Measurements from ENCODE around the gene GNA12.

The GNA12 gene

DNA sequence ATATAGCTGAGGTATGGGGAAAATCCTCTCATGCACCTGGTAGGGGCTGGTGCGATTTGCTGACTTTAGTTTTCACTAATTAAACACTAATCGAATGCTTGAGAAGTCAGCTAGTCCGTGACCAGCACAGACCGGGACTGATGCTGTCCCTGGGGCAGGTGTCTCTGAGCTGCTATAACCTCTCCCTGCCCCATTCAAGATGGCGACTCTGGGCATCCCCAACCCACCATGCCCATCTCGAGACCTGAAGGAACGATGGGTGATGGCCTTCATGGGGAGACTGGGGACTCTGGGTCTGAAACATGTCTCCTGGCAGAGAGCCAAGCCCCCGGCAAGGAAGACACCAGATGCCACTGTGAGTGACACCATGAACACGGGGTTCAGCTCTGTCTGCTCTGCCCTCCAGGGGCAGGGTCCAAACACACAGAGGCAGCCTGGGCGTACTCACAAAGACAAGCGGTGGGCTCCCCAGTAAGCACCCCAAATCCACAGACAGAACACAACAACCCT lies 57.4 kb downstream of the GNA12 start:
- TF ChIP-seq, protein P1, sequence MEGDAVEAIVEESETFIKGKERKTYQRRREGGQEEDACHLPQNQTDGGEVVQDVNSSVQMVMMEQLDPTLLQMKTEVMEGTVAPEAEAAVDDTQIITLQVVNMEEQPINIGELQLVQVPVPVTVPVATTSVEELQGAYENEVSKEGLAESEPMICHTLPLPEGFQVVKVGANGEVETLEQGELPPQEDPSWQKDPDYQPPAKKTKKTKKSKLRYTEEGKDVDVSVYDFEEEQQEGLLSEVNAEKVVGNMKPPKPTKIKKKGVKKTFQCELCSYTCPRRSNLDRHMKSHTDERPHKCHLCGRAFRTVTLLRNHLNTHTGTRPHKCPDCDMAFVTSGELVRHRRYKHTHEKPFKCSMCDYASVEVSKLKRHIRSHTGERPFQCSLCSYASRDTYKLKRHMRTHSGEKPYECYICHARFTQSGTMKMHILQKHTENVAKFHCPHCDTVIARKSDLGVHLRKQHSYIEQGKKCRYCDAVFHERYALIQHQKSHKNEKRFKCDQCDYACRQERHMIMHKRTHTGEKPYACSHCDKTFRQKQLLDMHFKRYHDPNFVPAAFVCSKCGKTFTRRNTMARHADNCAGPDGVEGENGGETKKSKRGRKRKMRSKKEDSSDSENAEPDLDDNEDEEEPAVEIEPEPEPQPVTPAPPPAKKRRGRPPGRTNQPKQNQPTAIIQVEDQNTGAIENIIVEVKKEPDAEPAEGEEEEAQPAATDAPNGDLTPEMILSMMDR (IDR thresholded peaks at IDR 0.05; ENCODE audit: low read depth, low read length), result no peak
- Histone ChIP-seq H3K4me3 (ENCODE audit: low read depth, low read length) (no peak overlapping the region), H3K4me1 (peaks cover 20% of the 10 kb centered on the region), H3K27me3 (no peaks in the 10 kb centered on the region), H3K9me3 (no peaks in the 10 kb centered on the region), H3K36me3 (peaks cover 2% of the 10 kb centered on the region)
- peak; percentile 42 for DNase-seq

- Histone ChIP-seq H3K27me3 (no peaks in the 10 kb centered on the region), H3K4me1 (peaks cover 7% of the 10 kb centered on the region), H3K9me3 (no peaks in the 10 kb centered on the region), H3K36me3 (peaks cover 2% of the 10 kb centered on the region; the same call in 1 of the 2 replicates), H3K4me3 (ENCODE audit: low read depth, low read length) (no peak overlapping the region)
- no peak for DNase-seq
- TF ChIP-seq, protein P1 (IDR thresholded peaks at IDR 0.05; ENCODE audit: low read depth, low read length), result no peak
Observed at GRCh38 chr7:2785071-2785500, 59.0 kb downstream of the GNA12 start.

DNA sequence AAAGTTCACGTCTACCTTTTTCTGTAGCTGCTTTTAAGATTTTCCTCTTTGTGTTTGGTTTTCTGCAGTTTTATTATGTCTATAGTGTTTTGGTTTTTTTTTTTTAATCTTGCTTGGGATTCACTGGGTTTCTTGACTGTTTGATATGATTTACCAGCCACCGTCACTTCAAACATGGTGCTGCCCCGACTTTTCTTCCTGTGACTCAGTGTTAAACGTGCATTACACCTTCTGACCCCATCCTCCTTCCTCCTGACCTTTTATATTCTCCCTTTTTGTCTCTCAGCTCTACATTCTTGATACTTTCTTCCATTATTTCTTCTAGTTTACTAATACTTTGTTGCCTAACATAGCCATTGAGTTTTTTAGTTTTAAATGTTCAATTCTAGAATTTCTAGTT lies 61.5 kb downstream of the GNA12 start:
- Histone ChIP-seq H3K27me3 (no peaks in the 10 kb centered on the region), H3K4me1 (no peaks in the 10 kb centered on the region), H3K9me3 (no peaks in the 10 kb centered on the region), H3K4me3 (ENCODE audit: low read depth, low read length) (no peak overlapping the region), H3K36me3 (no peaks in the 10 kb centered on the region; the same call in 1 of the 2 replicates)
- no peak for DNase-seq
- TF ChIP-seq, protein P1 (IDR thresholded peaks at IDR 0.05; ENCODE audit: low read depth, low read length), result no peak

DNA sequence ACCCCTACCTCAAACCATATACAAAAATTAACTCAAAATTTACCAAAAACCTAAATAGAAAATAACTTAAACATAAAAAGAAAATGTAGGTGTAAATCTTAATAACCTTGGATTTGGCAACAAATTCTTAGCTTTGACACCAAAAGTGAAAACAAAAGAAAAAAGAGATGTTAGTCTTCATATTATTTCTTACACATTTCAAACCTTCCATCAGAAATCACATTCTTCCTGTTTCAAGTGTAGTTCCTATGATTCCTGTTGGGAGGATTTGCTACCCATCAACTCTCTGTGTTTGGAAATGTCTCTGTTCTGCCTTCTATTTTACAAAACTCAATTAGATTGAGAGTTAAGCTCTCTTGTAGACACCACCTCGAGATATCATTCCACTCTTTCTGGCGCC lies 62.0 kb downstream of the GNA12 start:
- H3K27me3 ChIP-seq, result no peaks in the 10 kb centered on the region
- DNase-seq, result no peak
- H3K9me3 ChIP-seq, result no peaks in the 10 kb centered on the region
- no peaks in the 10 kb centered on the region for H3K4me1 ChIP-seq
- H3K4me3 ChIP-seq (ENCODE audit: low read depth, low read length), result no peak overlapping the region
- TF ChIP-seq, protein P1 (IDR thresholded peaks at IDR 0.05; ENCODE audit: low read depth, low read length), result no peak
- no peaks in the 10 kb centered on the region; the same call in 1 of the 2 replicates for H3K36me3 ChIP-seq

- Histone ChIP-seq H3K27me3 (no peaks in the 10 kb centered on the region), H3K4me1 (no peaks in the 10 kb centered on the region), H3K4me3 (ENCODE audit: low read depth, low read length) (no peak overlapping the region), H3K36me3 (no peaks in the 10 kb centered on the region; the same call in 1 of the 2 replicates), H3K9me3 (no peaks in the 10 kb centered on the region)
- TF ChIP-seq, protein P1 (IDR thresholded peaks at IDR 0.05; ENCODE audit: low read depth, low read length), result no peak
- DNase-seq, result no peak
Observed at GRCh38 chr7:2781636-2782035, 62.5 kb downstream of the GNA12 start.

DNA sequence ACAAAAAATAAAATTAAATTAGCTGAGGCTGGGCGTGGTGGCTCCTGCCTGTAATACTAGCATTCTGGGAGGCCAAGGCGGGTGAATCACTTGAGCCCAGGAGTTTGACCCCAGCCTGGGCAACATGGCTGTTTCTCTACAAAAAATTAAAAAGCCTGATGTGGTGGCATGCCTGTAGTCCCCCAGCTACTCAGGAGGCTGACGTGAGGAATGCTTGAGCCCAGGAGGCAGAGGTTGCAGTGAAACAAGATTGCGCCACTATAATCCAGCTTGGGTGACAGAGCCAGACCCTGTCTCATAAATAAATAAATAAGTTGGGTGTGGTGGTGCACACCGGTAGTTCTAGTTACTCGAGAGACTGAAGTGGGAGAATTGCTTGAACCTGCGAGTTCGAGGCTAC lies 65.1 kb downstream of the GNA12 start:
- H3K36me3 ChIP-seq, result no peaks in the 10 kb centered on the region; the same call in 1 of the 2 replicates
- DNase-seq, result no peak
- H3K4me3 ChIP-seq (ENCODE audit: low read depth, low read length), result no peak overlapping the region
- no peaks in the 10 kb centered on the region for H3K4me1 ChIP-seq
- no peaks in the 10 kb centered on the region for H3K9me3 ChIP-seq
- TF ChIP-seq, protein P1 (IDR thresholded peaks at IDR 0.05; ENCODE audit: low read depth, low read length), result no peak
- no peaks in the 10 kb centered on the region for H3K27me3 ChIP-seq

Data from BE2C (cell line).